GM23248 (cell line): ENCODE results near the gene SIK2.

Source experiments
- EZH2 ChIP-seq: fragments of 200-600 bp; sonication (generic); IDR thresholded peaks from 2 replicates; pipeline ENCODE4 v1.6.1; 2018; ENCODE audit warnings: antibody characterized with exemption, mild to moderate bottlenecking; ENCODE audit not compliant: insufficient read depth, poor library complexity, severe bottlenecking
- EZH2phosphoT487 ChIP-seq: fragments of 200-600 bp; sonication (generic); IDR thresholded peaks from 2 replicates; pipeline ENCODE4 v1.6.1; 2018; ENCODE audit warnings: antibody characterized with exemption, moderate library complexity, mild to moderate bottlenecking, low read depth; ENCODE audit not compliant: insufficient read depth

DNA sequence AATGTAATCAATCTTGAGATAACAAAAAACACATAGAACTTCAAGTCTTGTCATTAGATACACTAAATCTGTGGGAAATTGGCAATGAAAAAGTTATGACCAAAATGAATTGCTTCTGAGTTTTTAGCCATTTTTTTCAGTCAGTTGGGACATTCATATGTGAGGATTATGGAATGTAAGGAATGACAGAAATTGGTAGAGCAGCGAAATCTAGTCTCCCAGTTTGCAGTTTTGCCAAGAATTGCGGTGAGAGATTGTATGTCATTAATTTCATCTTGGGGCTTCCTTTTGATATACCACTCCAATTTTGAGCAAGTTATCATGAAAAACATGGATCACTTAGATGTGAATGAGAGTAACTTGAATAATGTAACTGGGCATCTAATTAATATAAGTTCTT, 49.9 kb downstream of the SIK2 start:
- no peak for TF ChIP-seq EZH2
- no peak for TF ChIP-seq EZH2phosphoT487
